HG02840 (cell line): ENCODE results near the gene SLC12A7.
"Not testable (repeated sequence)": the region's sequence is repeated elsewhere in the genome, so short reads cannot be mapped to it uniquely, and the experiment has no call there.

Experiments used
- ATAC-seq: cut with Tn5 transposase; IDR thresholded peaks from one replicate; pipeline ENCODE4 v1.9.1; 2021; ENCODE audit warnings: mild to moderate bottlenecking, moderate library complexity, moderate number of reproducible peaks; ENCODE audit not compliant: unreplicated experiment, low FRiP score

SLC12A7 gene

GRCh38 chr5:1099926-1100663, 11.8 kb downstream of the SLC12A7 start:
- no peak for ATAC-seq

DNA sequence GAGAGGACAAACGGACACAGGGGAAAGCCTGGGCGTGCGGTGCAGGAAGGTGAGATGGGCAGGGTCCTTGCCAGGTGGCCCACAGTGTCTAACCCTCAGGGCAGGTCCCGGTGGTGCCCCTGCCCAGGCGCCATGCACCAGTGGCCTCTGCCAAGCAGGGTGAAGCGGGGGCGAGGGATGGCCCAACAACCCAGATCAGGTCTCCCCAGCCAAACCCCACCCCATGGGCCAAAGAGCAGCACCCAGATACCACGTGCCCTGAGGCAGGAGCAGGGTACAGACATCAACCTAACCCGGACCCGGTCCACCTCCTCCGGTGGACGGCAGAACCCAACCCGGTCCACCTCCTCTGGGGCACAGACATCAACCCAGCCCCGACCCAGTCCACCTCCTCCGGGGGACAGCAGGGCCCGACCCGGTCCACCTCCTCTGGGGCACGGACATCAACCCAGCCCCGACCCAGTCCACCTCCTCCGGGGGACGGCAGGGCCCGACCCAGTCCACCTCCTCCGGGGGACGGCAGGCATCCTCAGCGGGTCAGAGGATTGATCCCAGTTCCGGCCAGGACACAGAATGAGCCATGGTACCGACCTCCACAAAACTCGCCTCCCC, 12.8 kb downstream of the SLC12A7 start:
- ATAC-seq = no peak

- not testable (repeated sequence) for ATAC-seq
Measured at GRCh38 chr5:1097988-1098385, 13.9 kb downstream of the SLC12A7 start.

DNA sequence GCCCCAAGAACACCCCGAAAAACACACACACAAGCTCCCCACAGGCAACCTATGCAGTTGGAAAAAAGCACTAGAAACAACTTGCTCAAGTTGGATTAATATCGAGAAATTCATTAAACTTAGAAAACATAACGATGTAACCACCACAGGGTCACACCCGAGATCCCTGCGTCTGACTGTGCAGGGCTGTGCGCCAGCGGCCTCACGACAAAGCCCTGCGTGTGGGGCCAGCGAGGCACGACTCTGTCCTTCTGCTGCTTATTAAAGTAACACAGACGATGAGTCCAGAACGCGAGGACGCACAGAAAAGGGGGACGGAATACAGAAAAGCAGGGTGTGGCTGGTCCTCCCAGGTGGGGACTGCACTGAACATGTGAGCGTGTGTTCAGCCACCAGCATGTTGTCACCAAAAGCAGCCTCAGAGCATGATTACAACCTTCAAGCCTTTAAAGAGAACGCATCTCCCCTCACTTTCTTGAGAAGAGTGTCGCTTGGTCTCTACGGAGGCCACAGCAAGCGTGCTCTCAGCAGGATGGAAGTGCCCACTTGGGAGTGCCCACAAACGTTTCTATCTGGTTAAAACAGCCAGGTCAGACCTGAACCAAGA, 14.4 kb downstream of the SLC12A7 start:
- ATAC-seq = no peak

DNA sequence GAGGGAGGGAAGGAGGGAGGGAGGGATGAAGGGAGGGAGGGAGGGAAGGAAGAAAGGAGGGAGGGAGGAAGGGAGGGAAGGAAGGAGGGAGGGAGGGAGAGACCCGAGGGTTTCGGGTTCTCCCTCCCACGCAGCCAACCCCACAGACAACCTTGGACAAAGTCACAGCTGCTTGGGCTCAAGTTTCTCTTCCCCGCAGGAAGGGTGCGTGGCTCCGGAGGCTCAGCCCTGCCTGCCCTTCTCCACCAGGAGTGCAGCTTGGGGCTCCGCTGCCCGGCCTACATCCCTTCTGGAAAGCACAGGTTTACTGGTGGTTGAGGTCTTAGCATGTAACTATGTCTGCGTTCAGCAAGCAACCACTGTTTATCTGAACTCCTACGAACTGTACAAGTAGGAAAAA, 15.0 kb downstream of the SLC12A7 start:
- ATAC-seq = no peak

- no peak for ATAC-seq
Measured at GRCh38 chr5:1095990-1096363, 15.9 kb downstream of the SLC12A7 start.

- no peak for ATAC-seq
Measured at GRCh38 chr5:1095302-1095989, 16.4 kb downstream of the SLC12A7 start.

GRCh38 chr5:1094670-1095190, 17.1 kb downstream of the SLC12A7 start:
- no peak for ATAC-seq

- no peak for ATAC-seq
Measured at GRCh38 chr5:1093361-1093760, 18.5 kb downstream of the SLC12A7 start.

- ATAC-seq = no peak
Measured at GRCh38 chr5:1092122-1092521, 19.7 kb downstream of the SLC12A7 start.

DNA sequence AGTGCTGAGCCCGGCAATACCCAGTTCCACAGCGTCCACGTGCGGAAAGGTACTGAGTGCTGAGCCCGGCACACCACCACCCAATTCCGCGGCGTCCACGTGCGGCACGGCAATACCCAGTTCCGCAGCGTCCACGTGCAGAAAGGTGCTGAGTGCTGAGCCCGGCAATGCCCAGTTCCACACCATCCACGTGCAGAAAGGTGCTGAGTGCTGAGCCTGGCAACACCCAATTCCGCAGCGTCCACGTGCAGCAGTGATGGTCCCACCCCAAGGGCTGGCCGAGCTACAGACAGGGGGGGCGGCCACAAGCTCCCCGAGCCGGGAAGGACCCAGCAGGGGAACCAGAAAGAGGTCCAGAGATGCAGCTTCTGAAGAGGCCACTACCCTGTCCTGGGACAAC, 20.2 kb downstream of the SLC12A7 start:
- ATAC-seq = no peak

GRCh38 chr5:1090538-1090937, 21.3 kb downstream of the SLC12A7 start:
- no peak for ATAC-seq

GRCh38 chr5:1089621-1090040, 22.2 kb downstream of the SLC12A7 start:
- no peak for ATAC-seq

GRCh38 chr5:1089146-1089545, 22.7 kb downstream of the SLC12A7 start:
- no peak for ATAC-seq

DNA sequence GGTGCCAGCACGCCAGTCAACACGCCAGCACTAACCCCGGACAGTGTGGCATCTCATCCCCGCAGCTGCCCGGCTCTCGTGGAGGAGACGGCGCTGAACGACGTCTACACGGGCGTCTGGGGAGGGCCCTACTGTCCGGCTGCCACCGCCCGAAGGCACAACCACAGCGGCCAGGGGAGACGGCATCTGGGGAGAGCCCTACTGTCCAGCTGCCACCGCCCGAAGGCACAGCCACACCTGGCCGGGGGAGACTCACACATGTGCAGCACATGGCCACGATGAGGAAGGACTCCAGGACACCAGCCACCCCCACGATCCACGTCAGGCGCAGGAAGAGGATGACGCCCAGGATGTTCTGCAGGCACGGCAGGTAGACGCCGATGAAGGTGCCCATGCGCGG, 23.1 kb downstream of the SLC12A7 start:
- ATAC-seq = no peak

DNA sequence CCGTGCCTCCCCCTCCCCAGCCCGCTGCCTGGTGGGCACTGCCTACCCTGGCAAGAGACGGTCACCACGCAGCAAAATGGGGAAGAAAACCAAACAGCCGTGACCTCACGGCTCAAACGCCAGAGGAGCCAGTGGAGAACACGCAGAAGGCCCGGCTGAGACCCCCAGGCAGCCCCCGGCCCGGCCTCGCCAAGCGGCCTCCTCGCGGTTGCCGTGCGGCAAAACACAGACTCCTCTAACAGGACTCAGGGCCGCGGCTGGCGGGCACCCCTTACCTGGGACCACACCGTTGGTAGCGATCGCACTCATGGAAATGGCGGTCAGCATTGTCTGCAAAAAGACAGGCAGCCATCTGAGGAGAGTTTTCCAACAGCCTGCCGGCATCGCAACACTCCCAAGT, 23.8 kb downstream of the SLC12A7 start:
- no peak for ATAC-seq

DNA sequence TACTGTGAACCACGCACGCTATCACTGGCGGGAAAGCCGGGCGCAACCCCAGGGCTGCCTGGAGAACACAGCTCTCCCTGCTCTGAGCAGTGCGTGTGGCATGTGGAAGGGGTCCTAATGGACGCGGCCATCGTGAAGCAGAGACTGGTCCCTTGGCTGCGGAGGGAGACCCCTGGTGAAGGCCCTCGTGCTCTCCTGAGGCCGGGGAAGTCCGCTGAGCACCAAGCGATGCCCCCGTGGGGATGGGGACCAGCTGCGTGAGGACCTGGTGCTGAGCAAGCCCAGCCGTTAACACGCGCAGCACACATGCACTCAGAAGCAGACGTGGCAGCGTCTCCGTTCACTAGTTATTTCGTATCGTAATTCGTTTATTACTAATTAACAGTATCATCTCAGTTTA, 24.4 kb downstream of the SLC12A7 start:
- ATAC-seq = no peak

GRCh38 chr5:1086871-1087270, 25.0 kb downstream of the SLC12A7 start:
- no peak for ATAC-seq

GRCh38 chr5:1086137-1086536, 25.7 kb downstream of the SLC12A7 start:
- ATAC-seq = no peak

DNA sequence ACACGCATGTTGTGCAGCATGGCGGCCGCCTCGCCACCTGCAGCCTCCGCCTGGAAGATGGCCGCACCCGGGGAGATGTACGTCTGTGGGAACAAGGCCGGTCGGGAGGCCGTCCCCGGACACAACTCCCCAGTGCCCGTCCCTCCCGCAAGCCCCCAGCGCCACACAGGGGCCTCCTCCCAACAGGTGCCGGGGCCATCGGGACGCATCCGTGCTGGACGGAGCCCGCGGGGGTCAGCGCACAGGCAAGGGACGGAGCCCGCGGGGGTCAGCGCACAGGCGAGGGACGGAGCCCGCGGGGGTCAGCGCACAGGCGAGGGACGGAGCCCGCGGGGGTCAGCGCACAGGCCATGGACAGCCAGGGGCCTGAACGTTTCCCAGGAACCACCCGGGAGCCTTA, 26.5 kb downstream of the SLC12A7 start:
- ATAC-seq = no peak
